HUDEP-2 (cell line): Measurements from ENCODE around the gene COX4I2.
"Not testable (repeated sequence)": the region's sequence is repeated elsewhere in the genome, so short reads cannot be mapped to it uniquely, and the experiment has no call there.

Experiments used
- DNase-seq, 76 experiments: peaks; one replicate each; lab custom pipeline; 2025; ENCODE audit not compliant: unreplicated experiment in 76 of 76; lab: John Stamatoyannopoulos, UW

The COX4I2 gene

DNA sequence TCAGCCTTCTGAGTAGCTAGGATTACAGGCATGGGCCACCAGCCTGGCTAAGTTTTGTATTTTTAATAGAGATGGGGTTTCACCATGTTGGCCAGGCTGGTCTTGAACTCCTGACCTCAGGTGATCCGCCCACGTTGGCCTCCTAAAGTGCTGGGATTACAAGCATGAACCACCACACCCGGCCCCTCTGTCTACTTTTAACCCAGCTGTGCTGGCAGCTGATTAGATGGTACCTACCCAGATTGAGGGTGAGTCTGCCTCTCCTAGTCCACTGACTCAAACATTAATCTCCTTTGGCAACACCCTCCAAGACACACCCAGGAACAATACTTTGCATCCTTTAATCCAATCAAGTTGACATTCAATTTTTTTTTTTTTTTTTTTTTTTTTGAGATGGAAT, 10.4 kb downstream of the COX4I2 start:
- DNase-seq: peak in 34 of 76 experiments; percentile 4 to 64 (median 28)

DNA sequence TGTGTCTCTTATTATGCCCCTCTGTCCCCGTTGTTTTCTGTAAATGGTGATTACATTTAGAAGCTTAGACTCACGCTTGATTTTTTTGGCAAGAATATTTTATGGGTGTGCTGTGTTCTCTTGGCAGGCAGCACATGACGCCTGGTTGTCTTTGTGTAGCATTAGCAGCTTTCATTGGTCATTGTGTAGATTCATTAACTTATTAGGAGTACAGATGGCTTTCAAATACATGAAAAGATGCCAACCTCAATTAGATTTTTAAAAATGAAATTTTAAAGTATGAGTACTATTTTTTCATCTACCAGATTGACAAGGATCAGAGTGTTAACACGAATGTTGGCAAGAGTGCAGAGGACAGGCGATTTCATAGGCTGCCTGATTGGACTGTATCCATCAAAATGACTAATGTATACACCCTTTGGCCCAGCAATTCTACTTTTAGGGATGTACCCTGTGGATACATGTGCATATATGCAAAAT, 15.2 kb downstream of the COX4I2 start:
- peak in 5 of 76 experiments; percentile 5 to 40 (median 23) for DNase-seq

DNA sequence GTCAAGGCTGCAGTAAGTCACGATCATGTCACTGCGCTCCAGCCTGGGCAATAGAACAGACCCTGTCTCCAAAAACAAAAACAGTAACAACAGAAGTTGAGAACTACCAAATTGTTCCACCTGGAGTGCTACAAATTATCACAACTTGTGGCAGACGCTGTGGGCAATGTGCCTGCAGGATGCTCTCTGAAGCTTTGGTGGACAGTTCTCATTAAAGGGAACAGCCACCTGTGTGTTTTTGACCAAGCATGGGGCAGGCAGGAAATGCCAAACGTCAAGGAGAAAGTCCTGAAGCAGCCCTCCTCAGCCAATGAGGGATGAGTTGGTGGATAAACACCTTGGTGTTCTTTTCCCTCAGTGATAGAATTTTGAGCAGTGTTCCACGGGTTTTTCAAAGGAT, 15.8 kb downstream of the COX4I2 start:
- DNase-seq: no peak

DNA sequence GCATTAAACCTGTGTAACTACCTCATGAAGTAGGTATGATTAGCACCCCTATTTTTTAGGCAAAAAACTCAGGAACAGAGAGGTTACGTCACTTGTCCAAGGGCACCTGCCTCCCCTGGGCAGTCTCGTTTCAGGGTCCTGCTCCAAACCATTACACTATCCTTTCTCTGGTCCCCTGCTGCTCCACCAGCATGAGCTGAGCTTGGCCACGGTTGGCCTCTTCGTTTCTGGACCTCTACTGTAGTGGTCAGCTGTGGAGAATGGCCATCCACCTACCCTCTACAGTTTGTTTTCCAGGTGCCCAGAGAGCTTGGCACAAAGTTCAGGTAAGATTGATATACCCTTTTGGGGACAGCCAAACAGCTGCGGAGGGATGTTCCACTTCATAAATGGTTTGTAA, 16.8 kb downstream of the COX4I2 start:
- DNase-seq: no peak

DNA sequence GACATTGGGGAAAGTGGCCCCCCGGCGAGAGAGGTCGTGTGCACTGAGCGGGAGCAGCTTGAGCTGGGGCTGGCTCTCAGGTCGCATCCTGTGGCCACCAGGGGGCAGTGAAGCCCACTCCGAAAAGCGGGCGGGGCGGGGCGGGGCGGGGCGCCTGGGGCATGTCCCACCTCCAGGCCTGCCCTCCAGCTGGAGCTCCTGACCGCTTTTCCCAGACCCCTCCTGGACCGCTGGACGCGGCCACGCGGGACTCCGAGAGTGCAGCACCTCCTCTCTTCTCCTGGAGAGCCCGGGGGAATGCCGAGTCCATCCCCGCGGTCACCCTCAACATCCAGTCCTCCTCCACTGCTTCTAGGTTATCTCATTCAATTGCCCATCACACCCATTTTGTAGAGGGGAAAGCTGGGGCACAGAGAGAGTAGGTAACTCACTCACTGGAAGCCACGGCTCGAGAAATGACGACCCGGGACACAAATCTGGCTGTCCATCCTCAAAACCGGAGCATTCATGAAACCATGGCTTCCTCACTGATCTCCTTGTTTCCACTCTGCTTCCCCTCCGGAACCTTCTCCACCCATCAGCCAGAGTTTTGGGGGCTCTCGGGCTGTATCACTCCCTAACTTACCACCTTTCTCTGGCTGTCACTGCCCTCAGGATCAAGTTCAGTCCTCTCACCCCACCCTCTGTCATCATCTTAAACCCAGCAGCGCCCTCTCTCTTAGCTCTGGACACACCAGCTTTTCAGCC, 24.1 kb downstream of the COX4I2 start:
- DNase-seq: peak in 67 of 76 experiments; percentile 17 to 87 (median 68)

DNA sequence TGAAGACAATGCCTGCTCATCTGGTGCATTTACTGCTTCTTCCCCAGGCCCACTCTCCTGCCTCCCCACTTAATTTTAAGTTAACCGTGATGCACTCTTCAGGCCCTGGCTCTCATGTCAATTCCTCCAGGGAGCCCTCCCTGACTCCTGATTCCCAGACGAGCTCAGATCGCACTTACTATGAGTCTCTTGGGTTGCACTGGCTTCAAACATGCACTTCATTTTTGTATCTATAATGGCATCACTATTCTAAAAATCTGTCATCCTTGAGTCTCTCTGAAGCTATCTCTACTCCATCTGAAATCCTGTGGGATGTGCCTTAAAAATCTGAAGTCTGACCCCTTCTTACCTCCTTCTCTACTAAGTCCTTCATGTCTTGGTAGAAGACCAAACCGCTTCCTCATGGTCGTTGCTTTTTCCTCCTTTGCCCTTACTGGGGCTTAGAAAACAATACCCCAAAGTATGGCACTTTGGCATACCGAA, 24.7 kb downstream of the COX4I2 start:
- no peak for DNase-seq

DNA sequence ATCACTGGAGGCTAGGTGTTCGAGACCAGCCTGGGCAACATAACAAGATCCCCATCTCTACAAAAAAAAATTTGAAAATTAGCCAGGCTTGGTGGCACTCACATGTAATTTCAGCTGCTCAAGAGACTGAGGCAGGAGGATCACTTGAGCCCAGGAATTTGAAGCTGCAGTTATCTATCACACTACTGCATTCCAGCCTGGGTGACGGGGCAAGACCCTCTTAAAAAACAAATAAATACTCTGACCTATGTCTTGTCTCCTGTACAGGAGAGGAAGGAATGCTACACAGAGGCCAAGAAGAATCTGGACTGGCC, 25.8 kb downstream of the COX4I2 start:
- DNase-seq: no peak

DNA sequence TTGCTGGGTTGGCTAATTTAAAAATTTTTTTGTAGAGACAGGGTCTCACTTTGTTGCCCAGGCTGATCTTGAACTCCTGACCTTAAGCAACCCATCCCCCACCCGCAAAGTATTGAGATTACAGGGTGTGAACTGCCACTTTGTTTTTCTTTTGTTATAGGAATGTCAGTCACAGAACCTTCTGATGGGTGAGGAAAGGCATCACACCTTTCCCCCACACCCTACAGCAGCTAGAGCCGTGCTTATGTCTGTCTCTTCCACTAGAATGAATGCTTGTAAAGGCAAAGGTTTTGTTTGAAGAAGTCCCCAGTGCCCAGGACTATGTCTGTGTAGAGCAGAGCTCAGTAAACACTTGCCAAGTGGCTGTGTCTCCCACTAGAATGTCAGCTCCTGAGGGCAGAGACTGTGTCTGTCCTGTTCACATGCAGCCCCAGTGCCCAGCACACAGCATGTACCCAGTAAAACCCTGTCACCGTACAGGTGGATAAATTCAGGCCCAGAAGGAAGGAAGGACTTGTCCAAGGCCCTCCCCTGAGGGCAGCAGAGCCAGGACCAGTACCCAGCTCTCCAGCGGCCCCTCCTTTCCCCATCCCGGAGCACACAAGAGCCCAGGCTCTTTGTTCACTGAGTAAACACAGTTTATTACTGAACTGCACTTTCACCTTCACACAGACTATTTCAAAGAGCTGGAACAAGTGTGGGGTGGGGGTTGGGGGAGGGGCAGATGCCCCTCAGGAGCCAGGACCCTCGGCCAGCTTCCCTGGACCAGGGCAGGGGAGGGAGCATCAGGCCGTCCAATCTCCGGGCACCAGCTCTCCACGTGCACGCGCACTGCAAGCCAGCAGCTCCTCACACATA, 26.4 kb downstream of the COX4I2 start:
- DNase-seq: peak in 2 of 76 experiments; percentile 15 to 23

DNA sequence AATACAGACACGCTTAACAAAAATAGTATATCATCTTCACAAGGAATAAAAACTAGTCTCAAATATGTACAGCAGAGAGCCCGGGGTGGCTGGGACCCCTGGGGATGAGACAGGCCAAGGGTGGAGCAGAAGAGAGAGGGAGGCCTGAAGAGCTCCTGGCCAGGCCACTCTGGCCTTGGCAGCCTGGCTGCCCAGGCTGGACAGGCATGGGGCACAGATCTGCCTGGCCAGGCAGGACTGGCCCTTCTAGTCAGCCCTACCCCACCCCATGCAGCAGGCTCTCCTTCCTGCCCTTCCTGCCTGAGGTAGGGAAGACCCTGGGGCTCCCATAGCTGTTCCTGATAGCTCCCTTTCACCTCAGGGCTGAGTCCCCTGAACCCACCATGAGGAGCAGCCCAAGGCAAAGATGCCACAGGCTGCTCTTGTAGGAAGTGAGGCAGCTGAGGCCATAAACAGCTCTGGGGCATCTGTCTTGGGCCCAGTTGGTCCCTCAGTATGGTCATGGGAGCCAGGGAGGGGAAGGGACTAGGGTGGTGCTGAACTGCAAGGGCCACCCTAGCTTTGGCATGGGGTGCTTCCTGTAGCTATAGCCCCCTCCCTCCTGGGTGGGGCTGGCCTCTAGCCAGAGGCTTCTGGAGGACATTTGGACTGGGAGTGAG, 27.1 kb downstream of the COX4I2 start:
- DNase-seq: peak in 12 of 76 experiments; percentile 12 to 31 (median 17)

DNA sequence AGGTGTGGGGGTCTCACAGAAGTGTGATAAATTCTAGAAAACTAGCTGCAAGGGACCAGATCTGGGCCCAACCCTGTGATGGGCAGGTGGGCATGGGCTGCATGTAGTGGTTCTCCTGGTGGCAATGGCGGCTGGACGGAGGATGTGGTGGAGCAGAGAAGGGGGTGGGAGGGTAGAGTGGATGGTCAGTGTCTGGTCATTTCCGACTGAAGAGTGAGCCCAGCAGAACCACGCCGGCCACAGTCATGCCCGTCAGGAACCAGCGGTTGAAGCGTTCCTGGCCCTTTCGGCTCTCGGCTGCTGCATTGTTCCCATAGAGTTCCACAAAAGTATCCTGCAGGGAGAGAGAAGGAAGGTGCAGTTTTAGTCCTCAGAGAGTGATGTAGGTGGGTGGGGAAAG, 28.0 kb downstream of the COX4I2 start:
- no peak for DNase-seq

DNA sequence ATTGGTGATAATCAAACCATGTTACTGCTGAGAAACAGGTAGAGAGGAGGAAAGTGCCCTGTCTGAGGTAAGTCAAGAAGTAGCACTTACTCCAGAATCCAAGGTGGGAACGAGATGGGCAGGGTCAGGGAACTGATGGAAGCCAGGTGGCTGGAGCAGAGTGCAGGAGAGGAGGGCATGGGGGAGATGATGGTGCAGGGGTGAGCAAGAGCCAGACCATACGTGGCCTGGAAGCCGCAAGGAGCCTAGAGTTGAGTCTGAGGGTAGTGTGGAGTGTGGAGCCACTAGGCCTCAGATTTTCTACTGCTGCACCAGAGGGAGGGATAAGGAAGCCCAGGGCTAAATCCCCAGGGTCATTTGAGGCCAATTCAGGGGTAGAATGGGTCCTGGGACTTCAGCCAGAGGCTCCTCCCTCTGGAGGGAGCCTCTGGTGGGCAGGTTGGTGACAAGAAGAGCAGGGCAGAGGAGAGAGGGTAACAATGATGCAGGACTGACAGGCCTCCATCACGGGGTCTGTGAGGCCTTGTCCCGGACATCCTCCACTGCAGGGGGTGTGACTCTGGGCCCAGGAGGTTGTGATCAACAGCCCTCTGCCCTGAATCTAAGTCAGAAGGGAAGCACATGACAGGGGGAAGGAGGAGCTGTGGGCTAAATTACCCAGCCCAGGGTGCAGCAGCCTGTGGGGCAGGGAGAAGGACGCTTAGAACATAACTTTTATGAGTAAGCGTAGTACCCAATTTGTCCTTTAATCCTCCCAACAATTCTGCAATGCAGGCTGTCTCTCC, 28.7 kb downstream of the COX4I2 start:
- DNase-seq: peak in 65 of 76 experiments; percentile 13 to 82 (median 57)

DNA sequence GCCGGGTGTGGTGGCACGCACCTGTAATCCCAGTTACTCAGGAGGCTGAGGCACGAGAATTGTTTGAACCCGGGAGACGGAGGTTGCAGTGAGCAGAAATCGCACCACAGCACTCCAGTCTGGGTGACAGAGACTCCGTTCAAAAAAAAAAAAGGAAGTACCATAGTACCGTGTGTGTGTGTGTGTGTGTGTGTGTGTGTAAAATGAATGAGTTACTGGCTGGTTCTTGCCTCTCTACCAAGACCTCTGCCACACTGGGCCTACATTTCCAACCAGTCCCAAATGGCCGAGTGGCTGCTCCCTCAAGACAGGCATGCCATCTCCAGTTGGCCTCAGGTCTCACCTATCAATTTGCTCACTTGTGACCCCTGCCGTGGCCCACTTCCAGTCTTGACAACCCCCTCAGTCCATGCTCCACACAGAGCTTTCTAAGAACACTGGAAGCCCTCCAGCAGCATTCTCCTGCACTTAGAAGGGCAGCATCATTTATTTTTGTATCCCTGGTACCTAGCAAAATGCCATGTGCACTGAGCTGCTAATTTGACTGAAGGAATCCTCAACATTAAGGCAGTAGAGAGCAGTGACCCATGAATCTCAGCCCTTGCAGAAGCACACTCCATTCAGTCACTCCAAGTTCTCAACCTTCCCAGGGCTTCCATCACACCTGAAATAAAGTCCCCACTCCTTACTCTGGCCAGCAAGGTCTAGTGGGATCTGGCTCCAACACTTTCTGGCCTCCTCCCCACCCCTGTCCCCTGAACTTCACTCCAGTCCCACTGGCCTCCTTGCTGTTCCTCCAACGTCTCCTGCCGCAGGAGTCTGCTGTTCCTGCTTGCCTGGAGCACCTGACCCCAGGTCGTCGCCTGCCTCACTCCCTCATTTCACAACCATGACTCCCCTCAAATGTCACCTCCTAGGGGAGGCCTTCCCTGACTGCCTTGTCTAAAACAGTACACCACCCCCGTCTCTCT, 29.9 kb downstream of the COX4I2 start:
- peak in 9 of 76 experiments; percentile 10 to 45 (median 22) for DNase-seq

DNA sequence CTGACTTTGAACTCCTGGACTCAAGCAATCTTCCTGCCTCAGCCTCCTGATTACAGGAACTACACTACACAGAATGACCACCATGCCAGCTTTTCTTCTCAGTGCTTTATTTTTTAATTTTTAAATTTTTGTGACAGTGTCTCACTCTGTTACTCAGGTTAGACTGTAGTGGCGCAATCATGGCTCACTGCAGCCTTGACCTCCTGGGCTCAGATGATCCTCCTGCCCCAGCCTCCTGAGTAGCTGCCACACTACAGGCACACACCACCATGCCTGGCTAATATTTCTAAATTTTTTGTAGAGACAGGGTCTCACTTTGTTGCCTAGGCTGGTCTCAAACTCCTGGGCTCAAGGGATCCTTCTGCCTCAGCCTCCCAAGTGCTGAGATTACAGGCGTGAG, 31.2 kb downstream of the COX4I2 start:
- not testable (repeated sequence) for DNase-seq

DNA sequence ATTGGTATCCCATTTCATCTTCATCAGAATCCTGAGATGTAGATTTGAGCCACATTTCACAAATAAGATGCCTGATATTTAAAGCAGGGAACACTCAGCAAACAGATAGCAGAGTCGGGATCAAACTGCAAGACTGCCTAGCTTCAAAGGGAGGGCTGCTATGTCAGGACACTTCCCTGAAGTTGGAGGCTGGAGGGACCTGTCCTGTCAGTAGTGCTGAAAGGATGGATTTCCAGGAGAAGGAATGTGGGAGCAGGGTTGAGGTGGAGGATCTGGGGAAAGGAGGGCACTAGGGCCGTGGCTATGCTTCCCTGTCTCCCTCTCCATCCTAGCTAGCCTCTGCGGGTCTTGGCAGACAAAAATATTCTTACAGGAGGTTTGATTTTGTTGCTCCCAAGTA, 32.2 kb downstream of the COX4I2 start:
- DNase-seq: no peak

DNA sequence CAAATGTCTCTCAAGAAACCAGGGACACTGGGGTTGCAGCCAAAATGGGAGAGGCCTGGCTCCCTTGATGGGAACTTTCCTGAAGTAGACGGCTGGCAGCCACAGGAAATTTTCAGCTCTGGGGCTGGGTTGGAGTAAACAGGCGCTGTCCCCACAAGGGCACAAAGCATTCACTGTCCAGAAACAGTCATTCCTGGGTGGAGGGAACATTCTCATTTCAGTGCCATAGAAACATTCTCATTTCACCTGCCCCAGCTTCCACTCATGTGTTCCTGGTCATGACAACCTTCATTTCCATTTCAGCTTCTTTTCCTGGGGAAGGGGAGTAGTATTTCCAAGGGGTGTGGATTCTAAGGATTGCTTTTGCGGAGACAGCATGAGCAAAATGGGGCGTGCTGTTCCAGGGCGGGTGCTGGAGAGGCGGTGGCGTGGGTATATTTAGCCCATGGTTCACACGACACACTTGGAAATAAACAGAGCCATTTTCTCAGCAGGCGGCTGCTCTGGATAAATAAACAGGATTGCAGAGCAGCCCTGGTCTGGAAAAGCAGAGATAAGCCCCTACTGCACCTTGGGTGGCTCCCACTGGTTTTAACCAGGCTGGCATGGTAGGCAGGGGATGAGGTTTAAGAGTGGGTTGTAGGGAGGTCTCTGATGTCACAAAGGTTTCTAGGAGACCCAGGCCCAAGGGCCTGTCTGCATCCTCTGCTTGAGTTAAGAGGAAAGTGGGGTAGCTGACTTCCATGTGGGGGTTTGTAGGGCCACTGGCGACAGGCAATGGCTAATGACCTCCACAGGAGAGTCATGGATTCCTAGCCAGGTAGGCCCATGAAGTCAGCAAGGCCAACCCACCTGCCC, 32.9 kb downstream of the COX4I2 start:
- peak in 38 of 76 experiments; percentile 14 to 62 (median 36) for DNase-seq

DNA sequence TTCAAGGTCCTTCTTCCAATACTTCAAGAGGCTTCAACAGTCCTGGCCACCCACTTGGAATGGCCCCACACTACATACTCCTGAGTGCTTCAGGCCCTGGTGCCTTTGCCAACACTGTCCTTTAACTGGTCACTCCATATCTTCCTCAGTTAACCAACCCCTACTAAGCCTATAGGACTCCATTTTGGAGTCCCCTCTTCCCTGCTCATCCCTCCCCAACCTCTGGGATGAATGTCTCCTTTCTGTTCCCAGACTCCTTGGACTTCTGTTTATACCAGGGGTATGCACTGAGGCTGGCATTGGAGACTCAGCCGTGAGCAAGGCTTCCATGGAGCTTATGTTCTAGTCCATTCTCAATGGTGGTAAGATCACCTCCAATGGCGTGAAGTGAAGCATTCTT, 33.6 kb downstream of the COX4I2 start:
- no peak for DNase-seq

DNA sequence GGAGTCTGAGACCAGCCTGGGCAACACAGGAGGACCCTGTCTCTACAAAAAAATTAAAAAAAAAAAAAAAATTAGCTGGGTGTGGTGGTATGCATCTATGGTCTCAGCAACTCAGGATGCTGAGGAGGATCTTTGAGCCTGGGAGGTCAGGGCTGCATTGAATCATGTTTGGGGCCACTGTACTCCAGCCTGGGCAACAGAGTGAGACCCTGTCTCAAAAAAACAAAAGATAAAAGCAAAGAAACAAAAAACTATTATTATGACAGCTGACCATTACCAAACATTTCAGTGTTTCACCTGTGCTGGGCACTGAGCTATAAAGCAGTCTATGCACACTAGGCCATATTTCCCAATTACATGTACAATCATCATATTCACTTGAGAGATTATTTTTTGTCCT, 35.7 kb downstream of the COX4I2 start:
- no peak for DNase-seq

DNA sequence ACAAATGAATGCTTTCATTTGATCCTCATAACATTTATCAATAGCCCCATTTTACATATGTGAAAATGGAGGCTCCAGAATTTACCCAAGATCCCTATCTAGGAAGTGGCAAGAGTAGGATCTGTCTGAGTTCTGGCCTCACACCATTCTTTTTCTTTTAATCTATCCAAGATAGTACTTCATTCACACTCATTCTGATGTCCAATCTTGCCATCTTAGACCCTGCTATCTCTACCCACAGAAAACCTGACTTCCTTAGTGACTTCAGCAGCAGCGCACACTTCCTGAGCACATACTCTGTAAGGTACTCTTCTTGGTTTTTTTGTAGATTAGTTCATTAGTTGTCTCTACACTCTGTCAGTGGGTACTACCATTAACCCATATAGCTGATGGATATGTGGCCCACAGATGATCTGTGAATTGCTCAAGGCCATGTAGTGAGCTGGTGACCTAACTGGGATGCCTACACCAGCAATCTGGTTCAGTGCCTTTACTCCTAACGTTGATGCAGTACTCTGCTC, 36.3 kb downstream of the COX4I2 start:
- DNase-seq: peak in 8 of 76 experiments; percentile 15 to 45 (median 26)
